ENCODE measurements around the gene SPATA19. TPM values are rescaled to one million over a fixed set of nuclear protein-coding genes. Genes with fewer than 3 reads are reported as not detected.

SPATA19 gene
- total and polyA plus RNA-seq, 2 of the 4 experiments (the other 2 are of a cell fraction) = not detected

GRCh38 chr11:133795088-133795487 is 50.2 kb downstream of the SPATA19 start:
- H4K8ac ChIP-seq (ENCODE audit: low read depth in 2 of 2, low read length in 2 of 2) = no peak overlapping the region
- TF ChIP-seq NFE2L2 (IDR thresholded peaks at IDR 0.05; ENCODE audit: low read depth, low read length) = no peak
- TF ChIP-seq CHD1 (IDR thresholded peaks at IDR 0.05; ENCODE audit: low read depth, low read length) = no peak
- TF ChIP-seq MXI1 (IDR thresholded peaks at IDR 0.05; ENCODE audit: borderline replicate concordance, low read depth, low read length) = no peak
- no peak for TF ChIP-seq RAD21 (IDR thresholded peaks at IDR 0.05; ENCODE audit: low read length)
- TF ChIP-seq RCOR1 (IDR thresholded peaks at IDR 0.05; ENCODE audit: insufficient replicate concordance, low read length) = no peak
- no peak for TF ChIP-seq CEBPB (IDR thresholded peaks at IDR 0.05; ENCODE audit: low read depth, low read length)
- TF ChIP-seq MAFK (IDR thresholded peaks at IDR 0.05; ENCODE audit: low read depth, low read length) = no peak
- TF ChIP-seq RFX5 (IDR thresholded peaks at IDR 0.05; ENCODE audit: low read depth, low read length) = no peak
- no peak for TF ChIP-seq CTCF (conservative IDR thresholded peaks at IDR 0.05; ENCODE audit: low read depth, low read length)
- TF ChIP-seq POLR2A (IDR thresholded peaks at IDR 0.05; ENCODE audit: low read depth, low read length) = no peak
- no peak overlapping the region for H2AK5ac ChIP-seq (ENCODE audit: low read depth, low read length)
- dilution Hi-C loops (cut with HindIII; ENCODE audit: low sequenced_read_pairs, unreplicated experiment) (no loop called here), intact Hi-C loops (cut with micrococcal nuclease) (no loop called here), in situ Hi-C loops (cut with MboI; ENCODE audit: low sequenced_read_pairs) (no loop called here)
- H3K56ac ChIP-seq (ENCODE audit: extremely low read depth, insufficient read depth, low read length) = no peak overlapping the region
- no peaks in the 10 kb centered on the region for H3K4me1 ChIP-seq (ENCODE audit: control insufficient read depth, insufficient read depth, low read length)
- H3K27me3 ChIP-seq (ENCODE audit: control insufficient read depth, insufficient read depth, low read length) = no peaks in the 10 kb centered on the region
- H3K9me1 ChIP-seq (ENCODE audit: insufficient read depth, low read length) = no peaks in the 10 kb centered on the region
- H4K5ac ChIP-seq (ENCODE audit: low read depth, low read length) = no peak overlapping the region
- H2AFZ ChIP-seq (replicated peaks; ENCODE audit: low read length, poor library complexity) = no peak overlapping the region
- H3K4me3 ChIP-seq (ENCODE audit: insufficient read depth, low read depth, low read length) = no peak overlapping the region
- no peaks in the 10 kb centered on the region for H4K20me1 ChIP-seq (ENCODE audit: insufficient read depth, low read length)
- H3K4me2 ChIP-seq (ENCODE audit: low read depth, low read length) = no peak overlapping the region
- no peak overlapping the region for H3K18ac ChIP-seq (ENCODE audit: low read depth, low read length)
- H3K27ac ChIP-seq (ENCODE audit: insufficient read depth, low read length) = no peak overlapping the region
- H2BK120ac ChIP-seq (ENCODE audit: low read depth, low read length) = no peak overlapping the region
- no peak overlapping the region for H3K14ac ChIP-seq (replicated peaks; ENCODE audit: low read depth, low read length)
- no peak overlapping the region for H3K23ac ChIP-seq (ENCODE audit: low read depth, low read length)
- no peak overlapping the region for H4K91ac ChIP-seq (ENCODE audit: insufficient read depth, low read depth, low read length)
- WGBS, 2 experiments (ENCODE audit: extremely low coverage in 2 of 2, insufficient read length in 1 of 2) = no CpG with 5 or more reads among the region's 2 CpGs
- no peak overlapping the region for H2BK5ac ChIP-seq (ENCODE audit: low read depth, low read length, poor library complexity, severe bottlenecking)
- no TSS peak for BruUV-seq (replicated peaks)
- DNase-seq = no peak
- H2BK20ac ChIP-seq (ENCODE audit: low read depth, low read length) = no peak overlapping the region
- H3K36me3 ChIP-seq (ENCODE audit: control insufficient read depth, insufficient read depth, low read length) = no peaks in the 10 kb centered on the region
- H2AK9ac ChIP-seq (replicated peaks; ENCODE audit: low read depth, low read length, poor library complexity) = no peak overlapping the region
- H3K4ac ChIP-seq (ENCODE audit: low read depth, low read length) = no peak overlapping the region
- POLR2A ChIA-PET (ENCODE audit: unreplicated experiment) = no interaction called here
- no peak overlapping the region for H2BK15ac ChIP-seq (ENCODE audit: low read depth, low read length)
- CTCF ChIA-PET = no interaction called here
- H3K9me3 ChIP-seq (ENCODE audit: control insufficient read depth, insufficient read depth, low read length) = peaks cover 44% of the 10 kb centered on the region
- no peak for ATAC-seq (ENCODE audit: low read depth)
- H3K9ac ChIP-seq (ENCODE audit: low read depth, low read length) = no peak overlapping the region
- H3K79me1 ChIP-seq (ENCODE audit: low read depth in 1 of 2, low read length in 2 of 2) = no peaks in the 10 kb centered on the region
